ENCODE data around the gene ACAT2.
"Not testable (repeated sequence)": the region's sequence is repeated elsewhere in the genome, so short reads cannot be mapped to it uniquely, and the experiment has no call there.

The ACAT2 gene

DNA sequence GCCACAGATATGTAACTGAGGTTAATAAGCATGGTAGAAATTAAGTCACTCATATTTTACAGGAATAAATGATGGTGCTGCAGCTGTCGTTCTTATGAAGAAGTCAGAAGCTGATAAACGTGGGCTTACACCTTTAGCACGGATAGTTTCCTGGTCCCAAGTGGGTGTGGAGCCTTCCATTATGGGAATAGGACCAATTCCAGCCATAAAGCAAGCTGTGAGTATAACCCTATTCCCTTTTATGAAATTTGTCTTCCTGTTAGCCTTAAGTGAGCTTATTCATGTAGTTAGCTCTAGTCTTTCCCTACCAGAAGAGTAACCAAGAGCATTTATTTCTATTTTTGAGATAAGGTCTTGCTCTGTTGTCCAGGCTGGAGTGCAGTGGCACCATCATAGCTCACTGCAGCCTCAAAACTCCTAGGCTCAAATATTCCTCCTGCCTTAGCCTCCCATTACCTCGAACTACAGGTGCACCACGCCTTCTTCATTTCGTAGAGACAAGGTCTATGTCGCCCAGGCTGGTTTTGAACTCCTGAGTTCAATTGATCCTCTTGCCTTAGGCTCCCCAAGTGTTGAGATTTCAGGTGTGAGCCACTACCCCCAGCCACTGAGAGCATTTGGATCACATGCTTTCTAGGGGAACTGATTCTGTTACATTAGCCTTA lies 15.5 kb downstream of the ACAT2 start:
- no peak for DNase-seq

- no peak for DNase-seq
Measured at GRCh38 chr6:159778131-159778530, 16.3 kb downstream of the ACAT2 start.

- DNase-seq, result no peak
Measured at GRCh38 chr6:159778542-159779103, 16.8 kb downstream of the ACAT2 start.

- no peak for DNase-seq
Measured at GRCh38 chr6:159788276-159788675, 26.4 kb downstream of the ACAT2 start.

- peak; percentile 11 for DNase-seq
Measured at GRCh38 chr6:159788753-159789376, 27.0 kb downstream of the ACAT2 start.

- DNase-seq, result peak; percentile 100
Measured at GRCh38 chr6:159789377-159790148, 27.7 kb downstream of the ACAT2 start, which contains the start of gene TCP1. Gene TCP1 (minus strand): TSS chr6:159789602. CDS start chr6:159789468, 134 bp downstream.

GRCh38 chr6:159790149-159790955 lies 28.5 kb downstream of the ACAT2 start, which contains the start of gene MRPL18:
Gene MRPL18 (plus strand): TSS chr6:159790467. CDS start chr6:159790588, 121 bp downstream.
- peak; percentile 97 for DNase-seq

GRCh38 chr6:159790956-159791598 lies 29.2 kb downstream of the ACAT2 start:
- DNase-seq, result no peak

DNA sequence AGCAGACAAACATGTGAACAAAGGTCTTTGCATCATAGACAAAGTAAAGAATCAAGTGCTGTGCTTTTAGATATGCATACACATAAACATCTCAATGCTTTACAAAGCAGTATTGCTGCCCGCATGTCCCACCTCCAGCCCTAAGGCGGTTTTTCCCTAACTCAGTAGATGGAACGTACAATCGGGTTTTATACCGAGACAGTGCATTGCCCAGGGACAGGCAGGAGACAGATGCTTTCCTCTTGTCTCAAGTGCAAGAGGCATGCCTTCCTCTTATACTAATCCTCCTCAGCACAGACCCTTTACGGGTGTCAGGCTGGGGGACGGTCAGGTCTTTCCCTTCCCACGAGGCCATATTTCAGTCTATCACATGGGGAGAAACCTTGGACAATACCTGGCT lies 33.1 kb downstream of the ACAT2 start:
- not testable (repeated sequence) for DNase-seq

DNA sequence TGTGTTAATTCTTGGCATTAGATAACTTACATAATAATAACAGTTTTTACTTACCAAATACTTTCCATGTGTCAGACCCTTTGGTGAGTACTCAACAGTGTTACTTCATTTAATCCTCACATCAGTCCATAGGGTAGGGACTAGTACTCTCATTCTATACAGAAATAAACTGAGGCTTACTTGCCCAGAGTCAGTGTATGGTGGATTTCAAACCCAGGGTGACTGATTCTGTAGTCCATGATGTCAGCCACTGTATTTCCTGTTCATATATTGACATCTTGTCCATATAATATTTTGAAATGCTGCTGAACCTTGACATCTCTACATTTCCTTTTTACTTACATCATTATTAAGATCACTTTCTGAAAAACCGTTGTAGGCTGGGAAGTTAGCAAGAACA lies 35.7 kb downstream of the ACAT2 start:
- DNase-seq, result no peak

DNA sequence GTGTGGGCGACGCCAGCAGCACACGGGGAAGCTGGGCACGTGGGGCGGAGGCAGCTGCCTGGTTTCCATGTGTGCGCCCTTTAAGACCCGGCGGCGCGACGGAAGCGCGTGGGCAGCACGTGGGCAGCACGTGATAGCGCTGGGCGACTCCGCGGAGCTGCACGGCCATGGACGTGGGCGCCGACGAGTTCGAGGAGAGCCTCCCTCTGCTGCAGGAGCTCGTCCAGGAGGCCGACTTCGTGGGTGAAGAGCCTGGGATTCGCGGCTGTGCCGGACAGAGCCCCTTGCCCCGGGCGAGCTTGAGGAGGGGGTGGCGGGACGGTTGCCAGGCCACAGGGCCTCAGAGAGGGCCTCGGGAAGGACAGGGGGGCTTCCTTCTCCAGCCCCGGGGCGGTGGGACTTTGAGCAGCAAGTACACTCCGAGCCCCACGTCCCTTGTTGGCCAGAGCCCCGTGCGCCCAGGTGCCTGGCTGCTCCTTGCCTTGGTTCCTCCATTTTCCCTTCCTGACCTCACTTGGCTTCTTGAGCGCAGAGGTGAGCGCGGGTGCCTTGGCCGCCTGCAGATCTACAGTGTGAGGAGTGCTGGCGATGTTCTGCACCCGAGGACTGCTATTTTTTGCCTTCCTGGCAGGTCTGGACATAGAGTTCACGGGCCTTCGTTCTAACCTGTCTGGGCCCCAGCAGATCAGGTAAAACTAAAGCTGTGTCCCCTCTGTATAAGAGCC lies 38.5 kb downstream of the ACAT2 start, which contains the start of gene PNLDC1:
PNLDC1 (plus strand) TSS at position 136 of the 725 bp plus-strand sequence; CDS start at position 168, 32 bp downstream.
- no peak for DNase-seq

- DNase-seq, result no peak
Measured at GRCh38 chr6:159801935-159802334, 40.1 kb downstream of the ACAT2 start.

- DNase-seq, result no peak
Measured at GRCh38 chr6:159804504-159804903, 42.7 kb downstream of the ACAT2 start.

DNA sequence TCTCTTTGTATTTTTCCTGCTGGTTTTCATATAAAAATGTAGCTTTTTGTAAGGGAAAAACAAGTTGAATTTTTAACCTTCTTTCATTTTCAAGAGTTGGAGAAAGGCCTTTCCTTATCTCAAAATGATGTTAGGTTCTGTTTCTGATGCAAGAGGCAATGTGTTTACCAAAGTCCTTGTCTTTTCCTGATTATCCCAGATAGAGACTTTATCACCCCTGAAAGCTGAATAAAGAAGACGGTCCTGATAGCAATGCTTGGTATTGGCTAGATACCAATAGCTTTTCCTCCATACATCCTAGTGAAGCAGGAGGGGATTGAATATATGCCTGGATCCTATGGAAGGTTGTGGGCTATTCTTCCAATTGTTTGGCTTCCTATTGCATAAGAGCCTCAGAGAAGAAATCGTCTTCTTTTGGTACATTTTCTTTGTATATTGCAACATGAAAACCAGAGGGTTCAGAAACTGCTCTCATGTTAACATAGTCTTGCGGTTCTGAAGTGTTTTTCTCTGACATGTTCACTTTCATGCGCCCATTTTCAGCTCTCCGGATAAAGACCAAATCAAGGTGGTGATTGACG lies 43.7 kb downstream of the ACAT2 start:
- DNase-seq, result no peak

DNA sequence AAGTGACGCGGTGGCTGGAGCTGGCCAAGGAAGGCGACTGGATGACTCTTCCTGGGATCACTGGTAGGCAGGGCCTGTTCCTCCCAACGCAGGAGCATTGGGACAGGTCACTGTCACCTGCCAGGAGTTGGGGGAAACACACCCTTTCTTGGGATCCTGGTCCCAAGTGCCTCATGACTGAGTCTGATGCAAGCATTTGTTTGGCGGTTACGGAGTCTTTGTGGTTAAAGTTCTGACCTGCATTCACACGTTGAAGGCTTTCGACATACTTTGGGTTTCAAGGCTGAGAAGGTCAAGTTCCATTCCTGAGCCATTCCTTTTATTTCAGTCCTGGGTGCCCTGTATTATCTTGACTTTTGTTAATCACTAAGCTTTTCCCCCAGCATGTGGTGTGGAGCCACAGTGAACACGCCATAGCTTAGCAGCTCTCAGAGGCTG lies 44.2 kb downstream of the ACAT2 start:
- no peak for DNase-seq

DNA sequence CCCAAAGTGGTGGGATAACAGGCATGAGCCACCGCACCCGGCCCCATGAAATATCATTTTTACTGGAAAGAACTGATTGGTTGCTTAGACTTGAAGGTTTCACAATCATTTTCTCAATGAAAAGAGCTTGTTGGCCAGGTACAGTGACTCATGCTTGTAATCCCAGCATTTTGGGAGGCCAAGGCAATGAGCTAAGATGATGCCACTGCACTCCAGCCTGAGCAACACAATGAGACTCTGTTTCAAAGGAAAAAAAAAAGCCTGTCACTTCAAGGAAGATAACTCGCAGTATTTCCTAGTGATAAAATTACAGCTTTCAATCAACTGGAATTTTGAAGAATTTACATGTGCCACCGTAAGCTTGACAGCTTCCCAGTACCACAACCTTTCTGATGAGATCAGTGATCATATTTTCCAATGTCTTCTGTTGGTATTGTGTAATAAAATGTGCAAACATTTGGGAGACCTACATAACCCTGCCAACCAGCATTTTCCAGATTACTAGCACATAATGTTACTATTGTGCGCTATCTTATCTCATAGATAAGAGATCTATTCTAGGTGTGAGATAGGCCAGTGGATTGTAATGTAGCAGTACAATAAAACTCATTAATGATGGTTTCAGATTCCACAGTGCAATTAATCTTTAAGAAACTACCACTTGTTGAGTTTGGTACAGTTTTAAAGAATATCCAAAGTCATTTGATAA lies 45.5 kb downstream of the ACAT2 start:
- no peak for DNase-seq

DNA sequence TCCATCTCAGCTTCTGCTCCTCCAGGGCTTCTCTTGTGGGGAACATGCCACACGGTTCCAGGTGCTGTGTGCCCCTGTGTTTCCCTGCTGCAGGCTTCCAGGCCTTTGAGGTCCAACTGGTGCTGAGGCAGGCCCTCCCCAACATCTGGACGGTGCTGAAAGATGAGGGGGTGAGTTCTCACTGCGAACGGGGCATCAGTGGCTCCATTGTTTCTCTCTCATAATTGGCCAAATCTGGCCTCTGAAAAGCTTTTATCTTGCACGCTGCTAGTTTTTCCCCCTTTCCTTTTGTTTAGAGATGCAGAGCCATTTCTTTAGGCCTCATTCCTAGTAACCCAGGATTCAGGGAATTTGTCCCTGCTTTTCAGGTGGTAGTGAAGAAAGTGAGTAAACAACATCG lies 46.8 kb downstream of the ACAT2 start:
- DNase-seq, result no peak

GRCh38 chr6:159809149-159809548 lies 47.3 kb downstream of the ACAT2 start:
- DNase-seq, result no peak

DNA sequence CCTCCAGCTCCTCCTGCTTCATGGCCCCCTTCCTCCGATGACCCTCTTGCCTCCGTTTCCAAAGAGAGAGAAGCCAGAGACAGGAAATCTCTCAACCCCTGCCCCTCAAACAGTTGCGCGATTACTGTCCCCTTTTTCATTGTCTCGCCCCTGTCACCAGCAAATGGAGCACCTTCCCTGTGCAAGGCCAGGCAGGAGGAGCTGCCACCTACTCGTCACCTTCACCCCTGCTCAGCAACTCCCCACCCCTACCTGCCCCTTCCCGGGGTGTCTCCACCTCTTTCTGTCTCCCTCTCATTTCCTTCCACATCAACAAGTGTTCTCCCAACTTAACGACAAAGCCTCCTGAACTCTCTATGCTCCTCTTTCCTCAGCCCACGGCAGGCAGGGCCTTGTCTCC lies 51.9 kb downstream of the ACAT2 start:
- no peak for DNase-seq

GRCh38 chr6:159815410-159815809 lies 53.6 kb downstream of the ACAT2 start:
- DNase-seq, result no peak
